A673 (cell line): Measurements from ENCODE around the gene QDPR. TPM values are rescaled to one million over a fixed set of nuclear protein-coding genes. Genes with fewer than 3 reads are reported as not detected.

Source experiments
- BruUV-seq: library from RNA; stranded (reverse); fragments of 400-500 nt; replicated peaks from 2 replicates; lab custom pipeline; 2021; lab: Mats Ljungman, UMichigan
- CTCF ChIA-PET: fragments of 300-600 bp; sonication (Branson Sonifier 250); formaldehyde crosslinking; loops from one replicate; lab custom pipeline; 2022; ENCODE audit warnings: antibody characterized with exemption; lab: Charles Lee
- POLR2A ChIA-PET: fragments of 300-600 bp; sonication (Branson Sonifier 250); formaldehyde crosslinking; loops from one replicate; lab custom pipeline; 2022; ENCODE audit warnings: antibody characterized with exemption; ENCODE audit not compliant: low non-redundant PET; lab: Charles Lee
- DNase-seq: peaks from one replicate; pipeline ENCODE4 v3.0.0-alpha.2; 2015; ENCODE audit warnings: low spot score
- H3K27ac ChIP-seq: fragments of 200-600 bp; sonication (generic); 2 replicates; pipeline ENCODE4 v1.5.1; 2016; ENCODE audit warnings: mixed run types, low read depth, mild to moderate bottlenecking, mixed read lengths, antibody characterized with exemption, low read length; ENCODE audit not compliant: poor library complexity, severe bottlenecking
- H3K27me3 ChIP-seq: fragments of 200-600 bp; sonication (generic); replicated peaks from 2 replicates; pipeline ENCODE4 v1.6.1; 2017; ENCODE audit warnings: mixed run types, low read depth, mild to moderate bottlenecking, mixed read lengths, antibody characterized with exemption, low read length; ENCODE audit not compliant: insufficient read depth, poor library complexity
- H3K36me3 ChIP-seq: fragments of 200-600 bp; sonication (generic); 2 replicates; pipeline ENCODE4 v1.6.1; 2016; ENCODE audit warnings: mixed run types, mild to moderate bottlenecking, mixed read lengths, antibody characterized with exemption, low read length; ENCODE audit not compliant: insufficient read depth, poor library complexity, severe bottlenecking
- H3K4me1 ChIP-seq: fragments of 200-600 bp; sonication (generic); 2 replicates; pipeline ENCODE4 v1.6.1; 2017; ENCODE audit warnings: mixed run types, mild to moderate bottlenecking, mixed read lengths, antibody characterized with exemption, low read length; ENCODE audit not compliant: insufficient read depth, poor library complexity, severe bottlenecking
- H3K4me3 ChIP-seq: fragments of 200-600 bp; sonication (generic); 2 replicates; pipeline ENCODE4 v1.5.1; 2016; ENCODE audit warnings: low read depth, mixed run types, mild to moderate bottlenecking, mixed read lengths, low read length; ENCODE audit not compliant: poor library complexity, severe bottlenecking
- H3K9me3 ChIP-seq: fragments of 200-600 bp; sonication (generic); 2 replicates; pipeline ENCODE4 v1.6.1; 2016; ENCODE audit warnings: mixed run types, low read depth, mild to moderate bottlenecking, mixed read lengths, antibody characterized with exemption, low read length; ENCODE audit not compliant: poor library complexity, severe bottlenecking
- CTCF ChIP-seq: fragments of 300-800, 200-600 bp; sonication (generic); conservative IDR thresholded peaks from 2 replicates; pipeline ENCODE4 v1.5.1; 2017; ENCODE audit warnings: low read depth, mild to moderate bottlenecking, antibody characterized with exemption, low read length, moderate library complexity, mixed read lengths
- EZH2 ChIP-seq: fragments of 200-600 bp; sonication (generic); IDR thresholded peaks from 2 replicates; pipeline ENCODE4 v1.6.1; 2017; ENCODE audit warnings: borderline replicate concordance, low read depth, mild to moderate bottlenecking, mixed read lengths, antibody characterized with exemption, low read length; ENCODE audit not compliant: poor library complexity, severe bottlenecking
- intact Hi-C: fragments of 100-400 bp; cut with micrococcal nuclease; formaldehyde crosslinking; loops from one replicate; pipeline ENCODE4 v1.10.0; 2022; ENCODE audit not compliant: unreplicated experiment
- total RNA-seq: library from RNA; stranded (reverse); gene quantifications from 2 replicates; pipeline ENCODE4 v1.2.3, GENCODE V29; 2021

Gene QDPR
- total RNA-seq, 1 experiment from 2014 or later, result 14.7 TPM

GRCh38 chr4:17526695-17527477, 15.0 kb upstream of the QDPR start:
- BruUV-seq, result no TSS peak
- intact Hi-C loops, result no loop called here
- Histone ChIP-seq H3K27me3 (peaks cover 3% of the 10 kb centered on the region), H3K27ac (no peak overlapping the region), H3K36me3 (no peaks in the 10 kb centered on the region), H3K4me3 (no peak overlapping the region), H3K4me1 (no peaks in the 10 kb centered on the region), H3K9me3 (no peaks in the 10 kb centered on the region)
- CTCF ChIA-PET, result no interaction called here
- POLR2A ChIA-PET, result no interaction called here
- DNase-seq, result no peak
- TF ChIP-seq CTCF (no peak), EZH2 (no peak)

GRCh38 chr4:17523662-17524061, 11.8 kb upstream of the QDPR start:
- BruUV-seq, result no TSS peak
- Histone ChIP-seq H3K4me1 (no peaks in the 10 kb centered on the region), H3K27me3 (peaks cover 3% of the 10 kb centered on the region), H3K36me3 (no peaks in the 10 kb centered on the region), H3K27ac (no peak overlapping the region), H3K4me3 (no peak overlapping the region), H3K9me3 (no peaks in the 10 kb centered on the region)
- ChIA-PET POLR2A (no interaction called here), CTCF (no interaction called here)
- intact Hi-C loops, result no loop called here
- TF ChIP-seq CTCF, result no peak
- TF ChIP-seq EZH2, result no peak
- no peak for DNase-seq

- TF ChIP-seq EZH2 (no peak), CTCF (no peak)
- BruUV-seq, result no TSS peak
- H3K9me3 ChIP-seq, result no peaks in the 10 kb centered on the region
- ChIA-PET POLR2A (no interaction called here), CTCF (no interaction called here)
- H3K27ac ChIP-seq, result no peak overlapping the region
- H3K36me3 ChIP-seq, result no peaks in the 10 kb centered on the region
- no peak for DNase-seq
- peaks cover 3% of the 10 kb centered on the region for H3K27me3 ChIP-seq
- H3K4me3 ChIP-seq, result no peak overlapping the region
- intact Hi-C loops, result no loop called here
- no peaks in the 10 kb centered on the region for H3K4me1 ChIP-seq
Measured at GRCh38 chr4:17521595-17521994, 9.7 kb upstream of the QDPR start.
